Measurements from ENCODE around the gene KCNJ12. TPM values are rescaled to one million over a fixed set of nuclear protein-coding genes. Genes with fewer than 3 reads are reported as not detected.

KCNJ12 gene
- total RNA-seq, 1 experiment from 2014 or later = 2.3 TPM

DNA sequence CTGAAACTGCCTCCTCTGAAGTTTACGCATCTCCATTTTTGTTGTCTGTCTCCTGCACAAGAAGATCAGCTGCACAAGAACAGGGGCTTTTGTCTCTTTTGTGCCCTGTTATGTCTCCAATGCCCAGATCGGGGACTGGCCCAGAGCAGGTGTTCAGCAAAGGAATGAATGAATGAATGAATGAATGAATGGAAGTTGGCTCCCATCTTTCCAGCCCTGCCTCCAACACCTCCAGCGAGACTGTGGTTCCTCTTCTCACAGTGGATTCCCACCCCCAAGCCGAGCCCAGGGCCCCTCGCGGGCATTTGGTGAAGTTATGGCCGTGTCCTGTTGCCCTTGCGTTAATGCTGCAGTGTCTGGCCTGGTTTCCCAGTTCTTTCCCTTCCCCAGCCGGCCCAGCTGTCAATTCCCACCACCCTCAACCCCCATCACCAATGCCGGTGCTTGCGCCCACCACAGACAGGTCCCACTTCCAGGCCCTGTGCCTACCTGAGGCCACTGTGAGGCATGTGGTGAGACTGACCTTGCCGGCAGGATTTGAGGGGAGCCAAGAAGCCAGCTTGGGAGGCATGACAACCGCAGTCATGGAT, 21.3 kb upstream of the KCNJ12 start (continued):
- TF ChIP-seq ZNF416 (CRISPR knock-in tag; IDR thresholded peaks at IDR 0.05) (no peak), GABPB1 (CRISPR knock-in tag; IDR thresholded peaks at IDR 0.05) (no peak), HMGA2 (CRISPR knock-in tag; IDR thresholded peaks at IDR 0.05) (no peak), ESRRA (CRISPR knock-in tag; IDR thresholded peaks at IDR 0.05; ENCODE audit: borderline replicate concordance) (no peak)

GRCh38 chr17:21355586-21355985, 20.6 kb upstream of the KCNJ12 start:
- no peak for TF ChIP-seq CREB1 (CRISPR knock-in tag; IDR thresholded peaks at IDR 0.05)
- TF ChIP-seq, protein P1, sequence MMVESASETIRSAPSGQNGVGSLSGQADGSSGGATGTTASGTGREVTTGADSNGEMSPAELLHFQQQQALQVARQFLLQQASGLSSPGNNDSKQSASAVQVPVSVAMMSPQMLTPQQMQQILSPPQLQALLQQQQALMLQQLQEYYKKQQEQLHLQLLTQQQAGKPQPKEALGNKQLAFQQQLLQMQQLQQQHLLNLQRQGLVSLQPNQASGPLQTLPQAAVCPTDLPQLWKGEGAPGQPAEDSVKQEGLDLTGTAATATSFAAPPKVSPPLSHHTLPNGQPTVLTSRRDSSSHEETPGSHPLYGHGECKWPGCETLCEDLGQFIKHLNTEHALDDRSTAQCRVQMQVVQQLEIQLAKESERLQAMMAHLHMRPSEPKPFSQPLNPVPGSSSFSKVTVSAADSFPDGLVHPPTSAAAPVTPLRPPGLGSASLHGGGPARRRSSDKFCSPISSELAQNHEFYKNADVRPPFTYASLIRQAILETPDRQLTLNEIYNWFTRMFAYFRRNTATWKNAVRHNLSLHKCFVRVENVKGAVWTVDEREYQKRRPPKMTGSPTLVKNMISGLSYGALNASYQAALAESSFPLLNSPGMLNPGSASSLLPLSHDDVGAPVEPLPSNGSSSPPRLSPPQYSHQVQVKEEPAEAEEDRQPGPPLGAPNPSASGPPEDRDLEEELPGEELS (CRISPR knock-in tag; IDR thresholded peaks at IDR 0.05) = no peak
- no peak for TF ChIP-seq SOX15 (CRISPR knock-in tag; IDR thresholded peaks at IDR 0.05)
- TF ChIP-seq, protein P2, sequence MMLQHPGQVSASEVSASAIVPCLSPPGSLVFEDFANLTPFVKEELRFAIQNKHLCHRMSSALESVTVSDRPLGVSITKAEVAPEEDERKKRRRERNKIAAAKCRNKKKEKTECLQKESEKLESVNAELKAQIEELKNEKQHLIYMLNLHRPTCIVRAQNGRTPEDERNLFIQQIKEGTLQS (CRISPR knock-in tag; conservative IDR thresholded peaks at IDR 0.05) = no peak
- TF ChIP-seq, protein P3, sequence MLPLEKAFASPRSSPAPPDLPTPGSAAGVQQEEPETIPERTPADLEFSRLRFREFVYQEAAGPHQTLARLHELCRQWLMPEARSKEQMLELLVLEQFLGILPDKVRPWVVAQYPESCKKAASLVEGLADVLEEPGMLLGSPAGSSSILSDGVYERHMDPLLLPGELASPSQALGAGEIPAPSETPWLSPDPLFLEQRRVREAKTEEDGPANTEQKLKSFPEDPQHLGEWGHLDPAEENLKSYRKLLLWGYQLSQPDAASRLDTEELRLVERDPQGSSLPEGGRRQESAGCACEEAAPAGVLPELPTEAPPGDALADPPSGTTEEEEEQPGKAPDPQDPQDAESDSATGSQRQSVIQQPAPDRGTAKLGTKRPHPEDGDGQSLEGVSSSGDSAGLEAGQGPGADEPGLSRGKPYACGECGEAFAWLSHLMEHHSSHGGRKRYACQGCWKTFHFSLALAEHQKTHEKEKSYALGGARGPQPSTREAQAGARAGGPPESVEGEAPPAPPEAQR (CRISPR knock-in tag; IDR thresholded peaks at IDR 0.05) = no peak
- no peak for TF ChIP-seq JUN (CRISPR knock-in tag; IDR thresholded peaks at IDR 0.05)
- no peak for TF ChIP-seq IRF2 (CRISPR knock-in tag; IDR thresholded peaks at IDR 0.05; ENCODE audit: borderline replicate concordance, low read depth)
- no peak for TF ChIP-seq ZNF512 (CRISPR knock-in tag; IDR thresholded peaks at IDR 0.05; ENCODE audit: borderline replicate concordance)
- H3K4me3 Mint-ChIP-seq = no peak overlapping the region

GRCh38 chr17:21356537-21357127, 19.5 kb upstream of the KCNJ12 start:
- H3K4me3 Mint-ChIP-seq = no peak overlapping the region
- no peak for ATAC-seq
- H3K36me3 Mint-ChIP-seq = no peaks in the 10 kb centered on the region
- no peak for TF ChIP-seq SMAD3 (CRISPR knock-in tag; IDR thresholded peaks at IDR 0.05; ENCODE audit: borderline replicate concordance)
- TF ChIP-seq MYBL2 (CRISPR knock-in tag; IDR thresholded peaks at IDR 0.05) = no peak
- no peak for TF ChIP-seq ZNF232 (CRISPR knock-in tag; IDR thresholded peaks at IDR 0.05)
- TF ChIP-seq TEAD1 (CRISPR knock-in tag; IDR thresholded peaks at IDR 0.05) = no peak
- TF ChIP-seq, protein P4, sequence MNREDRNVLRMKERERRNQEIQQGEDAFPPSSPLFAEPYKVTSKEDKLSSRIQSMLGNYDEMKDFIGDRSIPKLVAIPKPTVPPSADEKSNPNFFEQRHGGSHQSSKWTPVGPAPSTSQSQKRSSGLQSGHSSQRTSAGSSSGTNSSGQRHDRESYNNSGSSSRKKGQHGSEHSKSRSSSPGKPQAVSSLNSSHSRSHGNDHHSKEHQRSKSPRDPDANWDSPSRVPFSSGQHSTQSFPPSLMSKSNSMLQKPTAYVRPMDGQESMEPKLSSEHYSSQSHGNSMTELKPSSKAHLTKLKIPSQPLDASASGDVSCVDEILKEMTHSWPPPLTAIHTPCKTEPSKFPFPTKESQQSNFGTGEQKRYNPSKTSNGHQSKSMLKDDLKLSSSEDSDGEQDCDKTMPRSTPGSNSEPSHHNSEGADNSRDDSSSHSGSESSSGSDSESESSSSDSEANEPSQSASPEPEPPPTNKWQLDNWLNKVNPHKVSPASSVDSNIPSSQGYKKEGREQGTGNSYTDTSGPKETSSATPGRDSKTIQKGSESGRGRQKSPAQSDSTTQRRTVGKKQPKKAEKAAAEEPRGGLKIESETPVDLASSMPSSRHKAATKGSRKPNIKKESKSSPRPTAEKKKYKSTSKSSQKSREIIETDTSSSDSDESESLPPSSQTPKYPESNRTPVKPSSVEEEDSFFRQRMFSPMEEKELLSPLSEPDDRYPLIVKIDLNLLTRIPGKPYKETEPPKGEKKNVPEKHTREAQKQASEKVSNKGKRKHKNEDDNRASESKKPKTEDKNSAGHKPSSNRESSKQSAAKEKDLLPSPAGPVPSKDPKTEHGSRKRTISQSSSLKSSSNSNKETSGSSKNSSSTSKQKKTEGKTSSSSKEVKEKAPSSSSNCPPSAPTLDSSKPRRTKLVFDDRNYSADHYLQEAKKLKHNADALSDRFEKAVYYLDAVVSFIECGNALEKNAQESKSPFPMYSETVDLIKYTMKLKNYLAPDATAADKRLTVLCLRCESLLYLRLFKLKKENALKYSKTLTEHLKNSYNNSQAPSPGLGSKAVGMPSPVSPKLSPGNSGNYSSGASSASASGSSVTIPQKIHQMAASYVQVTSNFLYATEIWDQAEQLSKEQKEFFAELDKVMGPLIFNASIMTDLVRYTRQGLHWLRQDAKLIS (CRISPR knock-in tag; IDR thresholded peaks at IDR 0.05; ENCODE audit: borderline replicate concordance) = no peak
- no peak for TF ChIP-seq IRF2 (CRISPR knock-in tag; IDR thresholded peaks at IDR 0.05; ENCODE audit: borderline replicate concordance, low read depth)
- TF ChIP-seq CREB1 (CRISPR knock-in tag; IDR thresholded peaks at IDR 0.05) = no peak
- TF ChIP-seq ATF1 (CRISPR knock-in tag; IDR thresholded peaks at IDR 0.05) = no peak
- no peak for TF ChIP-seq MAX (CRISPR knock-in tag; IDR thresholded peaks at IDR 0.05)
- no peak for TF ChIP-seq AR (CRISPR knock-in tag; IDR thresholded peaks at IDR 0.05)
- no peak for TF ChIP-seq FOXP1 (CRISPR knock-in tag; IDR thresholded peaks at IDR 0.05; ENCODE audit: borderline replicate concordance)

More at GRCh38 chr17:21355586-21355985, 20.6 kb upstream of the KCNJ12 start:
- ATAC-seq (no peak), DNase-seq (ENCODE audit: low spot score) (no peak)
- Mint-ChIP-seq H3K27ac (no peak overlapping the region), H3K36me3 (no peaks in the 10 kb centered on the region), H3K4me1 (peaks cover 15% of the 10 kb centered on the region), H3K9me3 (peaks cover 5% of the 10 kb centered on the region), H3K27me3 (ENCODE audit: low read depth) (no peaks in the 10 kb centered on the region; the same call in 1 of the 2 replicates)
- POLR2A ChIA-PET = no interaction called here
- CTCF ChIA-PET = no interaction called here

More at GRCh38 chr17:21356537-21357127, 19.5 kb upstream of the KCNJ12 start:
- peaks cover 15% of the 10 kb centered on the region for H3K4me1 Mint-ChIP-seq
- H3K27ac Mint-ChIP-seq = no peak overlapping the region
- ChIA-PET CTCF (no interaction called here), POLR2A (no interaction called here)
- H3K27me3 Mint-ChIP-seq (ENCODE audit: low read depth) = no peaks in the 10 kb centered on the region; the same call in 1 of the 2 replicates
- DNase-seq (ENCODE audit: low spot score) = no peak
- H3K9me3 Mint-ChIP-seq = peaks cover 5% of the 10 kb centered on the region
